Esophagus squamous epithelium (tissue), 4 donors: ENCODE data around the gene GDPD2.

Experiments used
- POLR2A ChIP-seq, 4 donors: fragments of 450-650 bp; IDR thresholded peaks; one replicate each; pipeline ENCODE4 v1.6.1; 2017; ENCODE audit warnings: antibody characterized with exemption in 4 of 4, mild to moderate bottlenecking in 4 of 4, moderate library complexity in 3 of 4
- TF ChIP-seq, protein P1 (sequence below), 6 experiments: fragments of 450-650 bp in 4 of 6; fragments of 200-600 bp in 2 of 6; sonication (generic) in 2 of 6; IDR thresholded peaks; one replicate each; pipeline ENCODE4 v1.5.1; 2016 to 2019; ENCODE audit warnings: antibody characterized with exemption in 6 of 6, mild to moderate bottlenecking in 4 of 6, moderate library complexity in 4 of 6

- TF ChIP-seq, protein P1, sequence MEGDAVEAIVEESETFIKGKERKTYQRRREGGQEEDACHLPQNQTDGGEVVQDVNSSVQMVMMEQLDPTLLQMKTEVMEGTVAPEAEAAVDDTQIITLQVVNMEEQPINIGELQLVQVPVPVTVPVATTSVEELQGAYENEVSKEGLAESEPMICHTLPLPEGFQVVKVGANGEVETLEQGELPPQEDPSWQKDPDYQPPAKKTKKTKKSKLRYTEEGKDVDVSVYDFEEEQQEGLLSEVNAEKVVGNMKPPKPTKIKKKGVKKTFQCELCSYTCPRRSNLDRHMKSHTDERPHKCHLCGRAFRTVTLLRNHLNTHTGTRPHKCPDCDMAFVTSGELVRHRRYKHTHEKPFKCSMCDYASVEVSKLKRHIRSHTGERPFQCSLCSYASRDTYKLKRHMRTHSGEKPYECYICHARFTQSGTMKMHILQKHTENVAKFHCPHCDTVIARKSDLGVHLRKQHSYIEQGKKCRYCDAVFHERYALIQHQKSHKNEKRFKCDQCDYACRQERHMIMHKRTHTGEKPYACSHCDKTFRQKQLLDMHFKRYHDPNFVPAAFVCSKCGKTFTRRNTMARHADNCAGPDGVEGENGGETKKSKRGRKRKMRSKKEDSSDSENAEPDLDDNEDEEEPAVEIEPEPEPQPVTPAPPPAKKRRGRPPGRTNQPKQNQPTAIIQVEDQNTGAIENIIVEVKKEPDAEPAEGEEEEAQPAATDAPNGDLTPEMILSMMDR (IDR thresholded peaks at IDR 0.05): no peak
- TF ChIP-seq POLR2A (IDR thresholded peaks at IDR 0.05): no peak
These were observed 43.9 kb downstream of the GDPD2 start for GRCh38 chrX:70466968-70467367.
